Measurements from ENCODE around the gene RAD18. TPM values are rescaled to one million over a fixed set of nuclear protein-coding genes. Genes with fewer than 3 reads are reported as not detected.

Gene RAD18
- total RNA-seq, 1 donor from 2014 or later: 6.0 TPM

GRCh38 chr3:8842293-8842692, 121.0 kb downstream of the RAD18 start:
- H3K9me3 ChIP-seq (ENCODE audit: insufficient read depth, low read depth, low read length): no peaks in the 10 kb centered on the region
- no peaks in the 10 kb centered on the region for H3K9me3 Mint-ChIP-seq (ENCODE audit: unreplicated experiment)
- peaks cover 34% of the 10 kb centered on the region for H3K4me1 ChIP-seq (ENCODE audit: insufficient read depth, low read length)
- peaks cover 4% of the 10 kb centered on the region for H3K36me3 Mint-ChIP-seq (ENCODE audit: low read depth, unreplicated experiment)
- no peaks in the 10 kb centered on the region for H4K20me1 ChIP-seq (ENCODE audit: insufficient read depth, low read length)
- peaks cover 16% of the 10 kb centered on the region for H3K4me1 Mint-ChIP-seq (ENCODE audit: low read depth, unreplicated experiment)
- DNase-seq (ENCODE audit: low read depth) (no peak), FAIRE-seq (no peak)
- no peak for TF ChIP-seq EZH2 (IDR thresholded peaks at IDR 0.05; ENCODE audit: insufficient read depth, low read length)
- TF ChIP-seq CTCF (IDR thresholded peaks at IDR 0.05; ENCODE audit: insufficient read depth, low read depth, low read length): no peak
- H3K27me3 Mint-ChIP-seq (ENCODE audit: low read depth, unreplicated experiment): no peaks in the 10 kb centered on the region
- H3K27me3 ChIP-seq (ENCODE audit: insufficient read depth, low read length): no peaks in the 10 kb centered on the region
- H3K27ac Mint-ChIP-seq (ENCODE audit: unreplicated experiment): no peak overlapping the region
- no peak overlapping the region for H3K4me2 ChIP-seq (ENCODE audit: low read length)
- no peak overlapping the region for H3K9ac ChIP-seq (ENCODE audit: low read length)
- H3K79me2 ChIP-seq (ENCODE audit: insufficient read depth, low read length): no peaks in the 10 kb centered on the region
- no peak overlapping the region for H3K4me3 ChIP-seq (ENCODE audit: insufficient read depth, low read depth, low read length)
- no peaks in the 10 kb centered on the region for H3K36me3 ChIP-seq (ENCODE audit: insufficient read depth, low read length)
- H3K27ac ChIP-seq (ENCODE audit: low read depth, low read length): no peak overlapping the region
- H2AFZ ChIP-seq (ENCODE audit: low read depth, low read length): no peak overlapping the region
- no peak overlapping the region for H3K4me3 Mint-ChIP-seq (ENCODE audit: unreplicated experiment)

- Histone ChIP-seq H3K27ac (ENCODE audit: low read depth, low read length) (peak overlapping the region; percentile 33), H3K36me3 (ENCODE audit: insufficient read depth, low read length) (no peaks in the 10 kb centered on the region), H3K27me3 (ENCODE audit: insufficient read depth, low read length) (no peaks in the 10 kb centered on the region), H3K4me2 (ENCODE audit: low read length) (no peak overlapping the region), H4K20me1 (ENCODE audit: insufficient read depth, low read length) (no peaks in the 10 kb centered on the region), H2AFZ (ENCODE audit: low read depth, low read length) (no peak overlapping the region), H3K79me2 (ENCODE audit: insufficient read depth, low read length) (no peaks in the 10 kb centered on the region), H3K4me1 (ENCODE audit: insufficient read depth, low read length) (peaks cover 39% of the 10 kb centered on the region), H3K9ac (ENCODE audit: low read length) (peak overlapping the region; percentile 25), H3K9me3 (ENCODE audit: insufficient read depth, low read depth, low read length) (no peaks in the 10 kb centered on the region), H3K4me3 (ENCODE audit: insufficient read depth, low read depth, low read length) (no peak overlapping the region)
- Mint-ChIP-seq H3K4me3 (ENCODE audit: unreplicated experiment) (no peak overlapping the region), H3K4me1 (ENCODE audit: low read depth, unreplicated experiment) (peaks cover 16% of the 10 kb centered on the region), H3K27ac (ENCODE audit: unreplicated experiment) (no peak overlapping the region), H3K9me3 (ENCODE audit: unreplicated experiment) (no peaks in the 10 kb centered on the region), H3K36me3 (ENCODE audit: low read depth, unreplicated experiment) (peaks cover 4% of the 10 kb centered on the region), H3K27me3 (ENCODE audit: low read depth, unreplicated experiment) (no peaks in the 10 kb centered on the region)
- FAIRE-seq (no peak), DNase-seq (ENCODE audit: low read depth) (no peak)
- TF ChIP-seq EZH2 (IDR thresholded peaks at IDR 0.05; ENCODE audit: insufficient read depth, low read length) (no peak), CTCF (IDR thresholded peaks at IDR 0.05; ENCODE audit: insufficient read depth, low read depth, low read length) (no peak)
These were observed 121.8 kb downstream of the RAD18 start for GRCh38 chr3:8841472-8841871.

GRCh38 chr3:8840556-8840955, 122.7 kb downstream of the RAD18 start:
- peak overlapping the region; percentile 44 for H3K27ac ChIP-seq (ENCODE audit: low read depth, low read length)
- no peaks in the 10 kb centered on the region for H4K20me1 ChIP-seq (ENCODE audit: insufficient read depth, low read length)
- no peak overlapping the region for H3K4me3 Mint-ChIP-seq (ENCODE audit: unreplicated experiment)
- H3K79me2 ChIP-seq (ENCODE audit: insufficient read depth, low read length): no peaks in the 10 kb centered on the region
- H3K27ac Mint-ChIP-seq (ENCODE audit: unreplicated experiment): no peak overlapping the region
- no peaks in the 10 kb centered on the region for H3K36me3 ChIP-seq (ENCODE audit: insufficient read depth, low read length)
- H3K36me3 Mint-ChIP-seq (ENCODE audit: low read depth, unreplicated experiment): peaks cover 4% of the 10 kb centered on the region
- no peak overlapping the region for H2AFZ ChIP-seq (ENCODE audit: low read depth, low read length)
- no peaks in the 10 kb centered on the region for H3K27me3 ChIP-seq (ENCODE audit: insufficient read depth, low read length)
- no peak overlapping the region for H3K4me3 ChIP-seq (ENCODE audit: insufficient read depth, low read depth, low read length)
- H3K9me3 Mint-ChIP-seq (ENCODE audit: unreplicated experiment): no peaks in the 10 kb centered on the region
- TF ChIP-seq EZH2 (IDR thresholded peaks at IDR 0.05; ENCODE audit: insufficient read depth, low read length) (no peak), CTCF (IDR thresholded peaks at IDR 0.05; ENCODE audit: insufficient read depth, low read depth, low read length) (no peak)
- H3K4me1 Mint-ChIP-seq (ENCODE audit: low read depth, unreplicated experiment): peaks cover 10% of the 10 kb centered on the region
- FAIRE-seq (peak; percentile 23), DNase-seq (ENCODE audit: low read depth) (peak; percentile 91)
- H3K9me3 ChIP-seq (ENCODE audit: insufficient read depth, low read depth, low read length): no peaks in the 10 kb centered on the region
- peak overlapping the region; percentile 25 for H3K9ac ChIP-seq (ENCODE audit: low read length)
- H3K4me1 ChIP-seq (ENCODE audit: insufficient read depth, low read length): peaks cover 30% of the 10 kb centered on the region
- no peaks in the 10 kb centered on the region for H3K27me3 Mint-ChIP-seq (ENCODE audit: low read depth, unreplicated experiment)
- H3K4me2 ChIP-seq (ENCODE audit: low read length): peak overlapping the region; percentile 17

Measured in astrocyte (in vitro differentiated cells and primary cell).